Measurements from ENCODE around the gene IQUB.

IQUB gene

DNA sequence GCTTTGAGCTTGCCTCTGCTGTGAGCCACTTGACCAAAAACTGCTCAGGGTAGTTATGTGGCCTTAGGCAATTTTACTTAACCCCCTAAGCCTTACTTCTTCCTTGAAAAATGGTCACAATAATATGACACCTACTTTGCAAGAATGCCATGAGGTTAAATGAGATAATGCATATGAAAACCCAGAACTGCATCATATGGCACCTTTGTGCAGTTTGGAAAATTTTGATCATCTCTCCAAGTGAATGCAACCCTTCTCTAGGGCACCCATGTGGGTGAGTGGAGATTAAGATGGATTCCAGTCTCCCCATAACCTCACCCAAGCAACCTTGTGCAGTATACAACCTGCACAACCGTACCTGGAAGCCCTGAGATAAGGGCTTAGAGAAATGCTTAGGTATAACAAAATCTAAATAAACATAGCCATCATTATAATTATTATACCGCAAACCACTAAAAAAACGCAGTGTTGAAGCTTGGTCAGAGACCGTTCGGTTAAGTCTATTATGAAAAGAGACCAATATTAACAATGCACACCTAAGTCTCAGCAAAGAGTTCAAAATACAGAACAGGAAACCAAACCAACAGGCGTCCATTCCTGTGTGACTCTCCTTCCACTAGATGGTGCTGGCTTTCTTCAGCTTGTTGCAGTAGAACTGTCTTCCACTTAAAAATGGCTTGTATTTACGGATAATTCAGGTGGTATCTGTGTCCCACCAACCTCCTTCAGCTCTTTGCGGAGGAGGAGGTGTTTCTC is 46.2 kb upstream of the IQUB start:
- H3K27ac ChIP-seq (replicated peaks) = no peak overlapping the region
- TF ChIP-seq POLR2AphosphoS5 (IDR thresholded peaks at IDR 0.05; ENCODE audit: low read depth) = no peak
- no peak for TF ChIP-seq SPI1 (IDR thresholded peaks at IDR 0.05; ENCODE audit: borderline replicate concordance, low read depth)
- no peak for TF ChIP-seq GABPA (IDR thresholded peaks at IDR 0.05; ENCODE audit: low read depth)
- TF ChIP-seq REST (IDR thresholded peaks at IDR 0.05; ENCODE audit: insufficient replicate concordance, low read depth) = no peak
- TF ChIP-seq CTCF (IDR thresholded peaks at IDR 0.05; ENCODE audit: insufficient read depth, low read length) = peak; percentile 56
- H3K27me3 ChIP-seq (ENCODE audit: insufficient read depth, poor library complexity, severe bottlenecking) = peaks cover 7% of the 10 kb centered on the region
- DNase-seq (ENCODE audit: low read depth in 1 of 2, low spot score in 1 of 2) = peak in 1 of 2 experiments; percentile 17
- H3K4me3 ChIP-seq (replicated peaks; ENCODE audit: insufficient read depth, low read length) = no peak overlapping the region

DNA sequence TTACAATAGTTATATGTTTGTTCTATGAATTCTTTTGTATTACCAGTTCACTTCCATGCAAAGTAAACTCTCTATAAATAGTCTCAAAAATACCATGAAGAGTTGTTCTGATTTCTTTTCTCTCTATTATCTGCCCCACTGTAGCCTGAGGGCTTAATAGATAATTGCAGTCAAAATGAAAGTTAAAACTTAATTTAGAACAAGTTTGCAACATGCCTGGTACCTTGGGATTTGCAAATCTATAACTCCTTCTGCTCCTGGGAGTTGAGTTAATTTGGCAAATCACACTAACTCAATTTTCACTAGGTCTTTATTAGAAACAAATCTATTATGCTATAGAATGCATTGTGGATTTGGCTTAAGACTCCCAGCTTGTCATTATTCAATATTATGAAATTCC is 45.0 kb upstream of the IQUB start:
- Histone ChIP-seq H3K27me3 (ENCODE audit: insufficient read depth, poor library complexity, severe bottlenecking) (peaks cover 7% of the 10 kb centered on the region), H3K27ac (replicated peaks) (no peak overlapping the region), H3K4me3 (replicated peaks; ENCODE audit: insufficient read depth, low read length) (no peak overlapping the region)
- TF ChIP-seq SPI1 (IDR thresholded peaks at IDR 0.05; ENCODE audit: borderline replicate concordance, low read depth) (no peak), POLR2AphosphoS5 (IDR thresholded peaks at IDR 0.05; ENCODE audit: low read depth) (no peak), REST (IDR thresholded peaks at IDR 0.05; ENCODE audit: insufficient replicate concordance, low read depth) (no peak), CTCF (IDR thresholded peaks at IDR 0.05; ENCODE audit: insufficient read depth, low read length) (no peak), GABPA (IDR thresholded peaks at IDR 0.05; ENCODE audit: low read depth) (no peak)
- no peak for DNase-seq (ENCODE audit: low read depth in 1 of 2, low spot score in 1 of 2)

DNA sequence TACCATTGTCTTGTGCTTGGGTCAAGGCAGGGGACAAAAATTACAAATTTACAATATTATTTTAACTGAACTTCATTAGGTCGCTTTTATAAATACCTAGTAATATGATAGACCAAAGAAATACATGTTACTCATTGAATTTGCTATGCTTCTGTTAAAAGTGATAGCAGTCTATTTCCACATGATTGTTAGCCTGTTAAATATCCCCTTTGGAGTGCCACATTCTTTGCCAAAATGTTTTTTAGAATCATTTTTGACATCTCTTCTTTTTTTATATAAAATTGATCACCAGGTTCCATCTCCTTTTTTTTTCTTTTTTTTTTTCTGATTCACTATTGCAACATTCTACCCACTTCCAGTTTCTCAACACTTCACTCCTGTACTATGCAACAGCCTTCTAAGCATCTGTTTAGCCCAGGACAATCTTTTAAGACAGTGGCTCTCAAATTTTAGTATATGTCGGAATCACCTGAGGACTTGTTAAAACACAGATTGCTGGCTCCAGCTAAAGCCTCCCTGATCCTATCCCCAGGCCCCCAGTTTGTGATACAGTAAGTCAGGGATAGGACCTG is 39.6 kb upstream of the IQUB start:
- no peak for DNase-seq (ENCODE audit: low read depth in 1 of 2, low spot score in 1 of 2)
- no peak overlapping the region for H3K27ac ChIP-seq (replicated peaks)

More for the DNA sequence above, 39.6 kb upstream of the IQUB start:
- no peak for TF ChIP-seq CTCF (IDR thresholded peaks at IDR 0.05; ENCODE audit: insufficient read depth, low read length)
- TF ChIP-seq POLR2AphosphoS5 (IDR thresholded peaks at IDR 0.05; ENCODE audit: low read depth) = no peak
- TF ChIP-seq GABPA (IDR thresholded peaks at IDR 0.05; ENCODE audit: low read depth) = no peak
- TF ChIP-seq SPI1 (IDR thresholded peaks at IDR 0.05; ENCODE audit: borderline replicate concordance, low read depth) = no peak
- no peak for TF ChIP-seq REST (IDR thresholded peaks at IDR 0.05; ENCODE audit: insufficient replicate concordance, low read depth)
- H3K27me3 ChIP-seq (ENCODE audit: insufficient read depth, poor library complexity, severe bottlenecking) = no peaks in the 10 kb centered on the region
- no peak overlapping the region for H3K4me3 ChIP-seq (replicated peaks; ENCODE audit: insufficient read depth, low read length)

All from HL-60 (cell line).